Left kidney (tissue), 2 donors: ENCODE data around the gene SYNGAP1. TPM values are rescaled to one million over a fixed set of nuclear protein-coding genes. Genes with fewer than 3 reads are reported as not detected.

ENCODE experiments used
- DNase-seq: peaks from one replicate; pipeline ENCODE4 v3.0.0-alpha.2; 2013
- polyA plus RNA-seq: library from polyadenylated mRNA; unstranded; fragments of 120-200 nt; gene quantifications from one replicate; pipeline ENCODE4 v1.2.1, GENCODE V29; 2013; ENCODE audit not compliant: insufficient read length

The SYNGAP1 gene
- polyA plus RNA-seq, 1 donor: 40.9 TPM

GRCh38 chr6:33420491-33421343 is 852 bp downstream of the SYNGAP1 start:
- DNase-seq: no peak

GRCh38 chr6:33421344-33421643 is 1.4 kb downstream of the SYNGAP1 start:
- DNase-seq: no peak

GRCh38 chr6:33423777-33424176 is 3.9 kb downstream of the SYNGAP1 start:
- no peak for DNase-seq

- no peak for DNase-seq
Measured at GRCh38 chr6:33424855-33425667, 5.2 kb downstream of the SYNGAP1 start.

GRCh38 chr6:33425668-33426577 is 6.1 kb downstream of the SYNGAP1 start:
- peak; percentile 84 for DNase-seq

GRCh38 chr6:33426590-33427511 is 7.0 kb downstream of the SYNGAP1 start:
- DNase-seq: no peak

- DNase-seq: no peak
Measured at GRCh38 chr6:33427585-33428223, 7.8 kb downstream of the SYNGAP1 start.

- no peak for DNase-seq
Measured at GRCh38 chr6:33428224-33428965, 8.5 kb downstream of the SYNGAP1 start.

- DNase-seq: no peak
Measured at GRCh38 chr6:33428966-33429749, 9.3 kb downstream of the SYNGAP1 start.

- DNase-seq: no peak
Measured at GRCh38 chr6:33429750-33430052, 9.8 kb downstream of the SYNGAP1 start.

- no peak for DNase-seq
Measured at GRCh38 chr6:33430334-33430733, 10.5 kb downstream of the SYNGAP1 start.

GRCh38 chr6:33430991-33431879 is 11.4 kb downstream of the SYNGAP1 start:
- no peak for DNase-seq

- no peak for DNase-seq
Measured at GRCh38 chr6:33431880-33432541, 12.1 kb downstream of the SYNGAP1 start.

- DNase-seq: no peak
Measured at GRCh38 chr6:33432546-33432945, 12.7 kb downstream of the SYNGAP1 start.

GRCh38 chr6:33433001-33433543 is 13.2 kb downstream of the SYNGAP1 start:
- no peak for DNase-seq

- DNase-seq: no peak
Measured at GRCh38 chr6:33433544-33434191, 13.8 kb downstream of the SYNGAP1 start.

GRCh38 chr6:33434961-33435360 is 15.1 kb downstream of the SYNGAP1 start:
- DNase-seq: no peak
